B cell (primary cell): ENCODE results near the gene ITPKC. TPM values are rescaled to one million over a fixed set of nuclear protein-coding genes. Genes with fewer than 3 reads are reported as not detected.

ENCODE experiments used
- ATAC-seq: fragments of 200-7000 bp; cut with Tn5 transposase; one replicate; pipeline ENCODE4 v1.10.0; 2021; ENCODE audit warnings: low read depth, mild to moderate bottlenecking, moderate number of reproducible peaks, moderate library complexity
- CTCF ChIA-PET: fragments of 350-600 bp; sonication (Branson Sonifier 250); formaldehyde crosslinking; loops from one replicate; lab custom pipeline; 2021; ENCODE audit warnings: antibody characterized with exemption, inconsistent platforms; lab: Charles Lee
- POLR2A ChIA-PET: fragments of 350-600 bp; sonication (Branson Sonifier 250); formaldehyde crosslinking; loops from one replicate; lab custom pipeline; 2021; ENCODE audit warnings: antibody characterized with exemption; lab: Charles Lee
- DNase-seq: peaks from one replicate; pipeline ENCODE4 v3.0.0; 2013
- H2AFZ ChIP-seq: 2 replicates; pipeline ENCODE4 v1.6.1; 2012; ENCODE audit warnings: mild to moderate bottlenecking, low read depth, low read length; ENCODE audit not compliant: insufficient read depth, poor library complexity, severe bottlenecking
- H3K27ac ChIP-seq, 2 donors: 1 replicate in 1 of 2; 2 replicates in 1 of 2; pipeline ENCODE4 v1.5.1; 2012 to 2013; ENCODE audit warnings: low read length in 2 of 2, mild to moderate bottlenecking in 2 of 2, moderate library complexity in 1 of 2
- H3K27me3 ChIP-seq, 4 experiments: fragments of 200-600 bp in 1 of 4; sonication (generic) in 1 of 4; replicated peaks in 1 of 4; 1 replicate in 2 of 4; 2 replicates in 2 of 4; pipeline versions ENCODE4 v1.6.1 to v1.7.0; 2013 to 2016; ENCODE audit warnings: low read length in 3 of 4, mild to moderate bottlenecking in 2 of 4, mixed read lengths in 1 of 4, moderate library complexity in 1 of 4; ENCODE audit not compliant: insufficient read depth in 4 of 4, control insufficient read depth in 3 of 4; ENCODE audit errors: control extremely low read depth in 1 of 4
- H3K36me3 ChIP-seq, 2 experiments: replicated peaks in 1 of 2; 1 replicate in 1 of 2; 2 replicates in 1 of 2; pipeline versions ENCODE4 v1.6.1 to v1.7.1; 2013; ENCODE audit warnings: low read length in 1 of 2; ENCODE audit not compliant: insufficient read depth in 2 of 2, control insufficient read depth in 1 of 2; ENCODE audit errors: control extremely low read depth in 1 of 2, extremely low read depth in 1 of 2
- H3K4me1 ChIP-seq, 2 donors: fragments of 200-600 bp in 1 of 2; sonication (generic) in 1 of 2; 1 replicate in 1 of 2; 2 replicates in 1 of 2; pipeline versions ENCODE4 v1.5.1 to v1.6.1; 2013 to 2017; ENCODE audit warnings: low read length in 2 of 2; ENCODE audit not compliant: control insufficient read depth in 2 of 2, insufficient read depth in 2 of 2
- H3K4me2 ChIP-seq: replicated peaks from 2 replicates; pipeline ENCODE3; 2012; ENCODE audit warnings: mild to moderate bottlenecking, low read depth, low read length; ENCODE audit not compliant: poor library complexity, severe bottlenecking
- H3K4me3 ChIP-seq, 5 experiments: fragments of 200-600 bp in 1 of 5; sonication (generic) in 1 of 5; 1 replicate in 3 of 5; 2 replicates in 2 of 5; pipeline versions ENCODE4 v1.5.1 to v1.7.0; 2011 to 2016; ENCODE audit warnings: low read length in 4 of 5, mild to moderate bottlenecking in 4 of 5, low read depth in 2 of 5, control low read depth in 1 of 5, moderate library complexity in 1 of 5; ENCODE audit not compliant: insufficient read depth in 1 of 5; ENCODE audit errors: control extremely low read depth in 1 of 5, extremely low read depth in 1 of 5
- H3K79me2 ChIP-seq: fragments of 200-600 bp; sonication (generic); one replicate; pipeline ENCODE4 v1.6.0; 2016; ENCODE audit warnings: low read length; ENCODE audit not compliant: control insufficient read depth, insufficient read depth
- H3K9ac ChIP-seq: fragments of 200-600 bp; sonication (generic); 2 replicates; pipeline ENCODE4 v1.6.1; 2017; ENCODE audit warnings: mild to moderate bottlenecking, low read length, moderate library complexity
- H3K9me3 ChIP-seq, 3 donors: one replicate each; pipeline versions ENCODE4 v1.6.1 to v1.7.1; 2013; ENCODE audit warnings: low read length in 2 of 3; ENCODE audit not compliant: control insufficient read depth in 2 of 3, insufficient read depth in 1 of 3; ENCODE audit errors: control extremely low read depth in 1 of 3
- H4K20me1 ChIP-seq: 2 replicates; pipeline ENCODE4 v1.6.0; 2012; ENCODE audit warnings: mild to moderate bottlenecking, low read length; ENCODE audit not compliant: insufficient read depth, control insufficient read depth, poor library complexity, severe bottlenecking
- H3K27ac Mint-ChIP-seq: one replicate; pipeline ENCODE4 v1.8.0; 2021; ENCODE audit warnings: mixed read lengths
- H3K27me3 Mint-ChIP-seq: one replicate; pipeline ENCODE4 v1.8.0; 2021; ENCODE audit warnings: mixed read lengths
- H3K4me1 Mint-ChIP-seq: one replicate; pipeline ENCODE4 v1.8.0; 2021; ENCODE audit warnings: mixed read lengths
- H3K4me3 Mint-ChIP-seq: one replicate; pipeline ENCODE4 v1.8.0; 2021; ENCODE audit warnings: mixed read lengths
- H3K9me3 Mint-ChIP-seq: one replicate; pipeline ENCODE4 v1.8.0; 2022; ENCODE audit warnings: mixed read lengths; ENCODE audit not compliant: insufficient read depth
- EZH2 ChIP-seq: IDR thresholded peaks from 2 replicates; pipeline ENCODE4 v1.6.1; 2012; ENCODE audit warnings: borderline replicate concordance, low read depth, mild to moderate bottlenecking, moderate library complexity, low read length; ENCODE audit not compliant: insufficient read depth, poor library complexity, severe bottlenecking
- WGBS: methylation state at CpG from one replicate; pipeline ENCODE4 v1.1.5; 2013; ENCODE audit warnings: missing lambda C conversion rate; ENCODE audit not compliant: insufficient coverage; 5-methylcytosine and 5-hydroxymethylcytosine counted together
- intact Hi-C: fragments of 100-400 bp; cut with micrococcal nuclease; formaldehyde crosslinking; loops from one replicate; pipeline ENCODE4 v1.10.0; 2022
- polyA plus RNA-seq: library from polyadenylated mRNA; depleted of rRNA; stranded (reverse); fragments of >200 nt; gene quantifications from 2 replicates; pipeline ENCODE4 v1.2.3, GENCODE V29; 2012
- total RNA-seq, 2 donors: library from RNA; stranded (reverse); fragments of 120-200 nt in 1 of 2; gene quantifications; 1 replicate in 1 of 2; 2 replicates in 1 of 2; pipeline versions ENCODE4 v1.2.3 to v1.2.4, GENCODE V29; 2013 to 2022
- TF ChIP-seq, protein P1 (sequence below): fragments of 200-600 bp; IDR thresholded peaks from one replicate; pipeline ENCODE4 v1.8.0; 2022; ENCODE audit warnings: antibody characterized with exemption, mild to moderate bottlenecking

Gene ITPKC
- total and polyA plus RNA-seq, 2 donors (not counting 1 experiment from before 2014, with no cell fraction given) = 8.7 to 16.0 TPM

GRCh38 chr19:40686882-40687524 lies 29.9 kb upstream of the ITPKC start:
- peak overlapping the region; percentile 49 for H3K4me2 ChIP-seq
- TF ChIP-seq, protein P1, sequence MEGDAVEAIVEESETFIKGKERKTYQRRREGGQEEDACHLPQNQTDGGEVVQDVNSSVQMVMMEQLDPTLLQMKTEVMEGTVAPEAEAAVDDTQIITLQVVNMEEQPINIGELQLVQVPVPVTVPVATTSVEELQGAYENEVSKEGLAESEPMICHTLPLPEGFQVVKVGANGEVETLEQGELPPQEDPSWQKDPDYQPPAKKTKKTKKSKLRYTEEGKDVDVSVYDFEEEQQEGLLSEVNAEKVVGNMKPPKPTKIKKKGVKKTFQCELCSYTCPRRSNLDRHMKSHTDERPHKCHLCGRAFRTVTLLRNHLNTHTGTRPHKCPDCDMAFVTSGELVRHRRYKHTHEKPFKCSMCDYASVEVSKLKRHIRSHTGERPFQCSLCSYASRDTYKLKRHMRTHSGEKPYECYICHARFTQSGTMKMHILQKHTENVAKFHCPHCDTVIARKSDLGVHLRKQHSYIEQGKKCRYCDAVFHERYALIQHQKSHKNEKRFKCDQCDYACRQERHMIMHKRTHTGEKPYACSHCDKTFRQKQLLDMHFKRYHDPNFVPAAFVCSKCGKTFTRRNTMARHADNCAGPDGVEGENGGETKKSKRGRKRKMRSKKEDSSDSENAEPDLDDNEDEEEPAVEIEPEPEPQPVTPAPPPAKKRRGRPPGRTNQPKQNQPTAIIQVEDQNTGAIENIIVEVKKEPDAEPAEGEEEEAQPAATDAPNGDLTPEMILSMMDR = no peak
- TF ChIP-seq EZH2 = no peak
- peak overlapping the region; percentile 69 to 71 for H3K27ac ChIP-seq
- no peaks in the 10 kb centered on the region for H4K20me1 ChIP-seq
- H3K27me3 ChIP-seq = no peaks in the 10 kb centered on the region
- WGBS = 68% methylated on average over 7 of the region's 14 CpGs
- no peak overlapping the region for H3K4me3 Mint-ChIP-seq
- H3K9me3 Mint-ChIP-seq = no peaks in the 10 kb centered on the region
- H3K9ac ChIP-seq = no peak overlapping the region
- peaks cover 15% of the 10 kb centered on the region for H3K4me1 Mint-ChIP-seq
- H3K4me3 ChIP-seq = peak overlapping the region in 1 of 5 experiments; percentile 12
- no peak overlapping the region for H2AFZ ChIP-seq
- intact Hi-C loops = loop anchor here (1.0 kb wide), 1 partner anchor 29 kb away; the partner anchor contains the start of gene COQ8B
- POLR2A ChIA-PET = interaction anchor here (0.6 to 1.9 kb wide), 7 partner anchors 24 to 132 kb away, joined by 3 to 9 read pairs (median 4); partner anchors contain the start of genes ACTMAP, COQ8B, EGLN2 and ITPKC
- H3K27ac Mint-ChIP-seq = no peak overlapping the region
- peaks cover 3% of the 10 kb centered on the region for H3K79me2 ChIP-seq
- no peaks in the 10 kb centered on the region for H3K27me3 Mint-ChIP-seq
- DNase-seq (no peak), ATAC-seq (peak; percentile 21)
- CTCF ChIA-PET = interaction anchor here (0.7 to 1.7 kb wide), 8 partner anchors 19 to 132 kb away, joined by 3 to 7 read pairs (median 3); partner anchors contain the start of genes COQ8B and ITPKC
- peaks cover 0 to 15% of the 10 kb centered on the region in 2 experiments for H3K36me3 ChIP-seq
- H3K9me3 ChIP-seq = no peaks in the 10 kb centered on the region
- peaks cover 44 to 51% of the 10 kb centered on the region in 2 donors for H3K4me1 ChIP-seq

DNA sequence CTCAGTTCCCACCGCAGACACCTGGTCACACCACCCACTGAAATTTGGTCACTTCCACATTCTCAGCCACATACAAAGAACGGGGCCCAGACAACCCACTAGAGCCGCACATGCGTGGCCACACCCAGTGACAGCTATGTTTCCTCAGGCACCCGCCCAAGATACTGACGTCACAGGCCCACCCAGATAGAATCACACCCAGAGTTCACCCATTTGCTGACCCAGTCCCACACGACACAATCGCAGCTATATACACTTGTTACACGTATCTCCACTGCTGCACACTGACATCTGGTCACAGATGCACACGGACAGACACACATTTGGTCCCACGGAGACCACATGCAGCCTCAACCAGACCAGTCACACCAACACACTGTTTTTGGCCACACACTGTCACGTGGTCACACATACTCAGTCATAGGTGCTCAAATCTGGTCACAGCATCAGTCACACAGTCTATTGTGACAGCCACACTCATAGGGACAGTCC lies 29.3 kb upstream of the ITPKC start:
- H3K9me3 Mint-ChIP-seq = no peaks in the 10 kb centered on the region
- ChIA-PET CTCF (interaction anchor here (0.7 to 1.7 kb wide), 8 partner anchors 18 to 132 kb away, joined by 3 to 7 read pairs (median 3); partner anchors contain the start of genes COQ8B and ITPKC), POLR2A (interaction anchor here (0.6 to 1.9 kb wide), 7 partner anchors 24 to 131 kb away, joined by 3 to 9 read pairs (median 4); partner anchors contain the start of genes ACTMAP, COQ8B, EGLN2 and ITPKC)
- H3K79me2 ChIP-seq = peaks cover 3% of the 10 kb centered on the region
- H3K4me1 Mint-ChIP-seq = peaks cover 15% of the 10 kb centered on the region
- 43% methylated on average over 12 of the region's 12 CpGs for WGBS
- no peak overlapping the region for H3K27ac Mint-ChIP-seq
- H3K4me3 ChIP-seq = peak overlapping the region in 1 of 5 experiments; percentile 12
- no peaks in the 10 kb centered on the region for H3K27me3 Mint-ChIP-seq
- no peaks in the 10 kb centered on the region for H3K9me3 ChIP-seq
- no peak overlapping the region for H3K9ac ChIP-seq
- peaks cover 0 to 15% of the 10 kb centered on the region in 2 experiments for H3K36me3 ChIP-seq
- H4K20me1 ChIP-seq = no peaks in the 10 kb centered on the region
- peaks cover 44 to 51% of the 10 kb centered on the region in 2 donors for H3K4me1 ChIP-seq
- peak; percentile 93 for DNase-seq
- H3K4me3 Mint-ChIP-seq = no peak overlapping the region
- peak overlapping the region; percentile 49 for H3K4me2 ChIP-seq
- H3K27me3 ChIP-seq = no peaks in the 10 kb centered on the region
- intact Hi-C loops = loop anchor here (1.0 kb wide), 1 partner anchor 29 kb away; the partner anchor contains the start of gene COQ8B
- H2AFZ ChIP-seq = no peak overlapping the region
- TF ChIP-seq, protein P1 = no peak
- no peak for TF ChIP-seq EZH2
- ATAC-seq = peak; percentile 56
- peak overlapping the region; percentile 69 to 71 for H3K27ac ChIP-seq
